Ammon's horn (tissue), 1 donor: Measurements from ENCODE around the gene BZW1.

Source experiments
- DNase-seq: peaks from one replicate; pipeline ENCODE4 v3.0.0-alpha.2; 2016; ENCODE audit warnings: low spot score

The BZW1 gene

GRCh38 chr2:200811333-200812121, at the start of gene BZW1:
BZW1 (plus strand) TSS chr2:200811910; CDS start chr2:200813218, 1,308 bp downstream.
- DNase-seq = peak; percentile 98

DNA sequence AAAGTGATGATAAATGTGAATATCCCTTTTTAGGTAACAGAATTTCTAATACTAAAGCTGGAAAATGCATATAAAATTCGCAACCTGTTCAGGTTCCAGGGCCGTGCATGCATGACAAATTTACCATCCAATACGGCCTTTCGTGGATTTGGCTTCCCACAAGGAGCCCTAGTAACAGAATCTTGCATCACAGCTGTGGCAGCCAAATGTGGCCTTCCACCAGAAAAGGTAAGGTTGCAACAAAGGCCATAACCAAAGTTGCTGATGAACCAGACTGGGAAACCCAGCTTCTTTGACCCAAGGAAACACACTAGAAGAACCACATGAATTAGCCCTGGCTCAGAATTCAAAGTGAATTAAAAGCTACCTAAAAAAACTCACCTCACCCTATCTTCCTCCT, 49.6 kb upstream of the BZW1 start:
- no peak for DNase-seq

GRCh38 chr2:200763422-200763821, 48.3 kb upstream of the BZW1 start:
- DNase-seq = no peak

GRCh38 chr2:200765139-200765951, 46.4 kb upstream of the BZW1 start:
- DNase-seq = no peak

GRCh38 chr2:200765995-200766660, 45.6 kb upstream of the BZW1 start:
- no peak for DNase-seq

DNA sequence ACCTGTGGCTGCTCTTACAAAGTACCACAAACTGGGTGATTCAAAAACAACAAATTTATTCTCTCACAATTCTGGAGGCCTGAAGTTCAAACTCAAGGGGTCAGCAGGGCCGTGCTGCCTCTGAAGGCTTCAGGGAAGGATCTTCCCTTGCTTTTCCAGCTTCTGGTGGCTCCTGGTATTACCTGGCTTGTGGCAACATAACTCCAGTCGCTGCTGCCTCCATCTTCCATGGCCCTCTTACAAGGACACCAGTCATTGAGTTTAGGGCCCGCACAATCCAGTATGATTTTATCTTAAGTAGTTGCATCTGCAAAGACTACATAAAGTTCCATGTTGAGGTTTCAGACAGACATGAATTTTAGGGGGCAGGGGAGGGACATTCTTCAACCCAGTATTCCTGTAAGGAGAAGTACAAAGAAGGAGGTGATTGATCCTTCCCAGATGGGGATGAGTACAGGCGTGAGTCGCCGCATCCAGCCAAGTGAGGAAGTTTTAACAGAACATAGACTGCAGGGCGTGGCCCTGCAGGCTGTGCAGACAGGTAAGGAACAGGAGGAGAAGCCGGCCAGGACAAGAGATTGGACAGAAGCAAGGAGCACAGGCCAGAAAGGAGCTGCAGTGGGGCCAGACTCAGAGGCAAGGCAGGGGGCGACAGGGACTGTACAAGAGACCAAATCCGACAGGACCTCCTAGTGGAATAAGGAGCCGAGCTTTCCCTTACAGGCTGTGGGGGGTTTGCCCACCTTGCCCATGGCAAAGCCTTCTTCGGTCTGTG, 44.4 kb upstream of the BZW1 start:
- DNase-seq = no peak

GRCh38 chr2:200770847-200771246, 40.9 kb upstream of the BZW1 start:
- no peak for DNase-seq

GRCh38 chr2:200772620-200773019, 39.1 kb upstream of the BZW1 start:
- no peak for DNase-seq

- DNase-seq = no peak
These were observed 38.6 kb upstream of the BZW1 start for GRCh38 chr2:200773083-200773482.

DNA sequence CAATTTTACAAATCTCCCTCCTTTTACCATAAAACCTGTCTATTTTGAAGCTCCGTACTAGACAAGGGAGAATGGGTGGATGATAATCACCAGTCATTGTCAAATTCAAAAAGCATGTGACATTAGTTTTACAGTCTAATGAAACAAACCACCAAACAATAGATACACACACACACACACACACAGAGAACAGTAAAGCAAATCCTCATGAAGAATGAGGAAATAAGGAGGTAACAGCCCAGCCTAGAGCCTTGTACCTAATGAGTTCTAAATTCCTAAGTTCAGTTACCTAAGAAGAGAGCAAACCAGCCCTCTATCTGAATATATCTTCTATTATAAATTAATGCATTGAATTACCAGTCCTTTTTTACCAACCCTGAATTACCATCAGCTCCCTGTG, 36.8 kb upstream of the BZW1 start:
- DNase-seq = no peak

GRCh38 chr2:200777275-200777674, 34.4 kb upstream of the BZW1 start:
- DNase-seq = no peak

- no peak for DNase-seq
These were observed 33.7 kb upstream of the BZW1 start for GRCh38 chr2:200778038-200778437.

GRCh38 chr2:200779214-200779613, 32.5 kb upstream of the BZW1 start:
- DNase-seq = no peak

DNA sequence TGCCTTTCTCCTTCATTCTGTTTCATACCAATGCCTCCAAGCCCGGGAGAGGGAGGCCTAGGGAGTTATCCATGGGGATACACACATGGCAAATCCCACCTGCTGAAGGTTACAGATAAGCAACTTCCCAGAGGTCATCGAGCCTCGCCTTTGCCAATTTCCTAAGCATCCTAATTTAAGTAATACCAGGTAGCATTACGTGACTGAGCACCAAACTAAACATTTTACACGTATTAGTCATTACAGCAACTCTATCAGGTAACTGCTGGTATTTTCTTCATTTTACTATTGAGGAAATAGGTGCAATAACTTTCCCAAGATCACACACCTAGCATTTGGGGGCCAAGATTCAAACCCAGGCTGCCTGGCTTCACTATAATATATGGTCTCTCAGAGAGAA, 30.1 kb upstream of the BZW1 start:
- no peak for DNase-seq

- no peak for DNase-seq
These were observed 29.5 kb upstream of the BZW1 start for GRCh38 chr2:200782251-200782650.

DNA sequence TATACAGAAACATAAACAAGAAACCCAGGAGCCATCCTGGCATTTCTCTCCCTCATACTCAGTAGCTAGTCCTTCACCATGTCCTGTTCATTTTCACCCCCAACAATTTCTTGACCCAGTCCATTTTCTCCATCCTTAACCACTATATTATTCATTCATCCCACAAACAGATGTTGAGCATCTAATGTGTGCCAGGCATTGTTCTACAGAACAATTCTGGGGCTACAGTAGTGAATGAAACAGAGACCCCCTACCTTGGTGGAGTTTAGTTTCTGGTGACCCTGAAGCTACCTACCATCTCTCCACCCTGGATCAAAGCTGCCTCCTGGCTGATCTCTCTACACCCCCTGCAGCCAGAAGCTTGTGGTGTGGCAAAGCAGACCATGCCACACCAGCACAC, 27.5 kb upstream of the BZW1 start:
- DNase-seq = no peak

- no peak for DNase-seq
These were observed 25.3 kb upstream of the BZW1 start for GRCh38 chr2:200786423-200786822.

DNA sequence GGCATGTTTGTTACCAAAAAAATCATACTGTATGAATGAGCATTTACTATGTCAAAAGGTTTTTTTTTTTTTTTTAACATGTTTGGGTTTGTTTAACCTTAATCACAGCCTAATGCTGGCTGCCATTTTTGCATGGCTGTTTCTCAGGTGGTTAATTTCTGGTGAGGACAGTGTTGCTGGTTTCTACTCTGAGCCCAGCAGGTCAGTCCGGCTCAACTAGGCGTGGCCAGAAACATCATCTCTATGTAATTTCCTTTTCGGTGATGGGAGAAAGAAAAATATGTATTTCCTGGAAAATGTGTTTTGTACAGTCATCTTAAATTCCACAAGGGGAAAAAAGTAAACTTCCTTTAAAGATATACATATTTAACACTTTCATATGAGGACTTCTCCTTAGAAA, 24.9 kb upstream of the BZW1 start:
- no peak for DNase-seq

GRCh38 chr2:200787351-200788120, 24.2 kb upstream of the BZW1 start:
- DNase-seq = no peak

- DNase-seq = no peak
These were observed 23.5 kb upstream of the BZW1 start for GRCh38 chr2:200788121-200788718.

- no peak for DNase-seq
These were observed 21.5 kb upstream of the BZW1 start for GRCh38 chr2:200790185-200790584.
